Activated gamma-delta T cell treated with Interleukin-2 at 50 U/mL for 16 hours (primary cell): ENCODE data around the gene CALML4.
A peak's percentile ranks its signal among the peaks of the same experiment; 100 is the strongest.
"Not testable (repeated sequence)": the region's sequence is repeated elsewhere in the genome, so short reads cannot be mapped to it uniquely, and the experiment has no call there.

ENCODE experiments used
- DNase-seq: peaks from one replicate; pipeline ENCODE4 v3.0.0-alpha.2; 2020

The CALML4 gene

DNA sequence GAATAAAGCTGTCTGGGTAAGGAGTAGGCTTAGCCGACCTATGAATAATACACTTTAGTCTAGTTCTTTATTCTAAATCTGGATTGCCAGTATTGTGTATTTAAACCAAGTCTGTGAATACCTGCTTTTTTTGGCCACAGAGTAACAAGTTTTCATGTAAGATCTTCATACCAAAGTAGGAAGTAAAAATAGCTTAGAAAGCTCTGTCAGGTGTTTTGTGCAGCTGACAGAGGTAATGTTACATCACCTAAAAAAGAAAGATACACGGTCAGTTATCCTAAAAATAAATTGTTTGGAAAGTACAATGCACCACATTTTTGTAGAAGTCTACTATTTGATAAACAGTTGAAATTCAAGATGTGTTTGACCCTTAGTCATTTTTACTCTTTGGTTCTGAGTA is 16.5 kb downstream of the CALML4 start:
- DNase-seq: no peak

GRCh38 chr15:68187559-68187958 is 17.6 kb downstream of the CALML4 start:
- no peak for DNase-seq

GRCh38 chr15:68186671-68187397 is 18.3 kb downstream of the CALML4 start:
- no peak for DNase-seq

DNA sequence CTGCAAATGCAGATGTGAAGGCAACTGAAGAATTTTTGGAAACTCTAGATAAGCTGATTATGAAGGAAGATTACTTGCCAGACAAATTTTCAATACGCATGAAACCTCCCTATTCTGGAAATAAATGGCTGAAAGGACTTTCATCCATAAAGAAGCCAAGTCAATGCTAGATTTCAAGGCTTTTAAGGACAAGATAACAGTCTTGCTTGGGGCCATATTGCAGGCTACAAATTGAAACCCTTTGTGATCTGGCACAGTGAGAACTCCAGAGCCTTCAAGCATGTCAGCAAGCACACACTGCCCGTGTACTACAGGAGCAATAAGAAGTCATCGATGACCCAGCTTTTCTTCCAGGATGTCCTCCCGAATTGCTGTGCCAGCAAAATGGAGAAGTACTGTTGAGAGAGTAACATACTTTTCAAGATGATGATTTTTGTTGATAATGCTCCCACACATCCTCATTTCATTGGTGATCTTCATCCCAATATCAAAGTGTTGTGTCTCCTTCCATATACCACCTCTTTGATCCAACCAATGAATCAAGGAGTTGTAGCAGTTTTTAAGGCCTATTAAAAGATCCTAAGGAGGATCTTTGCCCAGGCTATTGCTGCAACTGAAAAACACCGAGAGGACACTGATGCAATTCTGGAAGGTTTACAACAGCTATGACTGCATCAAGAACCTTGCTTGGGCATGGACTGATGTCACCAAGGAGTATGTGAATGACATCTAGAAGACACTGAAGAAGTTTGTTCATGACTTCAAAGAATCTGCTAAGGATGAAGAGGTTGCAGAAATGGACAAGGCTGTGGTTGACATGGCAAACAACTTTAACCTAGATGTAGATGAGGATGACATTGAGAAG is 20.3 kb downstream of the CALML4 start:
- no peak for DNase-seq

GRCh38 chr15:68183616-68184315 is 21.4 kb downstream of the CALML4 start:
- DNase-seq: no peak

GRCh38 chr15:68177742-68178141 is 27.4 kb downstream of the CALML4 start:
- no peak for DNase-seq

GRCh38 chr15:68176601-68177000 is 28.5 kb downstream of the CALML4 start:
- DNase-seq: no peak

GRCh38 chr15:68175526-68175925 is 29.6 kb downstream of the CALML4 start:
- DNase-seq: no peak

- no peak for DNase-seq
These were observed 32.0 kb downstream of the CALML4 start for GRCh38 chr15:68173119-68173518.

DNA sequence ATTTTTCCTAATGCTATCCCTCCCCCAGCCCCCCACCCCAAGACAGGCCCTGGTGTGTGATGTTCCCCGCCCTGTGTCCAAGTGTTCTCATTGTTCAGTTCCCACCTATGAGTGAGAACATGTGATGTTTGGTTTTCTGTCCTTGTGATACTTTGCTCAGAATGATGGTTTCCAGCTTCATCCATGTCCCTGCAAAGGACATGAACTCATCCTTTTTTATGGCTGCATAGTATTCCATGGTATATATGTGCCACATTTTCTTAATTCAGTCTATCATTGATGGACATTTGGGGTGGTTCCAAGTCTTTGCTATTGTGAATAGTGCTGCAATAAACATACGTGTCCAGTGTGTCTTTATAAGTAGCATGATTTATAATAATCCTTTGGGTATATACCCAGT is 33.1 kb downstream of the CALML4 start:
- DNase-seq: not testable (repeated sequence)

GRCh38 chr15:68166847-68167246 is 38.3 kb downstream of the CALML4 start:
- no peak for DNase-seq

DNA sequence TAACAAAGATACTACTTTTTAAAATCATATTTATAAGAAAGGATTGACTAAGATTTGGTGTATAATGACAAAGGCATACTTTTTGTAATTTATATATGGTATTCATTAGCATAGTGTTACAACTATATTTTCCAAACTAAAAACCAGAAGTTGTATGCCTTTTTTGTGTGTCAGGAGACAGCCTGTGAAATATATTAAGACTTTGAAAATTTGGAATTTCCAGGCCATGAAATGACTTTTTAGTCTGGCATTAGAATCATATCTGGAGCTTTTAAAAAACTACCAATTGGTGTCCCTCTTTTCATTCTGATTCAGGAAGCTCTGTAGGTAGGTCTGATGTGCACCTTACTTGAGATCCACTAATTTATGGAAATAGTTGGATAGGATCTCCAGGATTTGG is 41.9 kb downstream of the CALML4 start:
- no peak for DNase-seq

DNA sequence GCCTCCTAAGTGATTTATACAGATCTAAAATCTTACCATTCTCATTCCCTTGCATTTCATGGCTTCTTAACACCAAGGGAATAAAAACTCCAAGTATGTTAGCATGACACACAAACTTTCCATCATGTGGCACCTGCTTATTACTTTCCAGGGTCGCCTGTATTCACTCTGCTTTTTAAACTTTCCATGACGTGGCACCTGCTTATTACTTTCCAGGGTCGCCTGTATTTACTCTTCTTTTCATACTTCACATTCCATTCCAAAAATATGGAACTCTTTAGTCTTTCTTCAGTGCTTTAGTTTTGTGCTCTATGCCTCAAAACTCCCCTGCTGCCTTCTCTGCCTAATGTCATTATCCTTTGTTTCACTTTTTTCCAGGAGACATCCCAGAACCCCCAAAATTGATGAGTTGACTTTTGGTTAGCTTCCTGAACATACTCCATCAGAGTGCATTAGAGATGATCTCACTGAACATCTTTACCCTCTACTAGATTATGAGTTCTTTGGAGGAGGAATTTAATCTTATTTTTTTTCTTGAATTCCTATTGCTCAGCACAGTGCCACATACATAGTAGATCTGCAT is 47.0 kb downstream of the CALML4 start:
- no peak for DNase-seq

GRCh38 chr15:68157074-68157473 is 48.1 kb downstream of the CALML4 start:
- no peak for DNase-seq

- peak; percentile 8 for DNase-seq
These were observed 50.1 kb downstream of the CALML4 start for GRCh38 chr15:68154923-68155559.

GRCh38 chr15:68152342-68152741 is 52.8 kb downstream of the CALML4 start:
- DNase-seq: no peak

GRCh38 chr15:68151277-68151676 is 53.9 kb downstream of the CALML4 start:
- DNase-seq: no peak

GRCh38 chr15:68150187-68150586 is 54.9 kb downstream of the CALML4 start:
- DNase-seq: no peak

GRCh38 chr15:68149059-68149458 is 56.1 kb downstream of the CALML4 start:
- DNase-seq: no peak

GRCh38 chr15:68148039-68148438 is 57.1 kb downstream of the CALML4 start:
- no peak for DNase-seq

DNA sequence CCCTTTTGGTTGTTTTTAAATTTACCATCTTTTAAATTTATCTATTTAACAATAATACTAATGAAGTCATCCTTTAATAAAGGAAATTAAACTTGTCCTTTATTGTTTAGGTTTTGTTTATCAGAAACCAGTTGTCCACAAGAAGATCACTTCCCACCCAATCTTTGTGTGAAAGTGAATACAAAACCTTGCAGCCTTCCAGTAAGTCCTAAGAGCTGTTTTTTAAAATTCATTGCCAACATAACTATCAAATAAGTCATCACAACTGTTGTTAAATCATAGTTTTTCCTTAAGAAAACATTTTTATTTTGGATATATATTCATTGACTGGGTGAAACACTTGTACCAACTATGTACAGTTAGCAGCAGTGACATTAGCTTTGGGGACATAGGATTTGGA is 59.4 kb downstream of the CALML4 start:
- no peak for DNase-seq

DNA sequence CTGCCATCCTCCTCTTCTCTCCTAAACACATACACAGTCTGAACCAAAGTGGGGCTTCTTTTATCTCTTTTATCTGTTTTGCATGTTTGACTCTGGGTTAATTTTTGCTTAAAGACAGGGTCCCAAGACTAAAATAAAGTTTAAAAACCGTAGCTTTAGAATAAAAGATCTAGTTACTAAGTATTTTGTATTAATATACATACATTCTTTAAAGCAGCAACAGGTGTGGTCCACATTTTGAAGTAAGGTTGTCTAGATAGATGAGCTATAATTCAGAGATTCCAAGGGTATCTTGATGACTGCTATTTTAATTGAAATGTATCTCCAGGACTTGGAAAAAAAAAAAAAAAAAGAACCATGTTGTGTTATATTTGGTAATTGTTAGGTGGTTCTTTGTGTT is 61.3 kb downstream of the CALML4 start:
- DNase-seq: no peak

GRCh38 chr15:68143129-68143528 is 62.0 kb downstream of the CALML4 start:
- DNase-seq: no peak
